ENCODE measurements around the gene MAGI1.

MAGI1 gene

DNA sequence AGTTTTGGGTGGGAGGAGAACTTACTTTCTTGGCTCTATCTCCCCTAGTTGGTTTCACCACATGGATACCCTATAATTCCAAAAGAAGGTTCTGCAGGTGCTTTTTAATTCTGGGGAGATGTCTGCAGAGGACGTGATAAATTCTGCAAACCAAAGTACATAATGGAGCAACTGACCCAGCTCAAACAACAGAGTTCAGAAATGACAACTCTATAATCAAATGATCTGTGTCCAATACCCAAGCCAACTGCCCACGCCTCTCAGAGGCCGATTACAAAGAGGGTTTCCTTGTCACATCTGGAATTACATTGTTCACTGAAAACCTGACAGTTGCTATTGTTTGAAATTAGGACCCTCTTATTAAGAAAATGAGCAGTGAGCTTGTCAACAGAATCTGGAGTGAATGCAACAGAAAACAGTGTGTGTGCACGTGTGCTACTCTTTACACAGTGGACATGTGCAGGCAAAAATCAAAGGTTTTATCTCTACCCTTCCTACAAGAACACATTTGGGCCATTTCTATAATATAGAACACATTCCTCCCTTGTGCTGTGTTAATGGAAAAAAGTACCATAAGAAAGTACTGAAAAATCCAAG, 593.0 kb downstream of the MAGI1 start:
- TF ChIP-seq SP1 (IDR thresholded peaks at IDR 0.05), result no peak
- TF ChIP-seq TARDBP (IDR thresholded peaks at IDR 0.05), result no peak
- TF ChIP-seq HDGF (IDR thresholded peaks at IDR 0.05; ENCODE audit: borderline replicate concordance), result no peak
- no peak for TF ChIP-seq NFRKB (IDR thresholded peaks at IDR 0.05)
- no peak for TF ChIP-seq ZNF384 (IDR thresholded peaks at IDR 0.05)
- TF ChIP-seq BHLHE40 (IDR thresholded peaks at IDR 0.05; ENCODE audit: borderline replicate concordance), result no peak
- POLR2A ChIA-PET, result no interaction called here
- no peak for DNase-seq (ENCODE audit: extremely low spot score)
- CTCF ChIA-PET, result no interaction called here

DNA sequence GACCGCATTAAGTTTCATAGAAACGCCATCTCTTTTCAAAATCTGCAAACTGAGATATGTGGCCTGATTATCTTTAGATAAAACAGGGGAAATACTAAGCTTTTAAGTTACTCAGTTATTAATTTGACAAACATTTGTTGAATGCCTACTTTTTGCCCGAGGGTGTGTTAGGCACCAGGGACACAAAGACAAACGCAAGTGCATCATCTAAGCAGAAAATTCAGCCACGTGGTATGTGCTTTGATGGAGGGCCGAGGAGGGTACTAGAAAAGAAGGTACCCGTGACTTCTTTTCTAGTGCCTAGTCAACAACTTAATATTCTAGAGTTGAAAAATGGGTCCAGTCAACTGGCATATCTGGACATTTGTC, 594.3 kb downstream of the MAGI1 start:
- DNase-seq (ENCODE audit: extremely low spot score), result no peak
- ChIA-PET POLR2A (no interaction called here), CTCF (interaction anchor here (0.7 kb wide), 1 partner anchor 241 kb away, joined by 3 read pairs; no protein-coding TSS in a partner anchor)
- TF ChIP-seq FOXA1 (IDR thresholded peaks at IDR 0.05) (no peak), BHLHE40 (IDR thresholded peaks at IDR 0.05; ENCODE audit: borderline replicate concordance) (no peak), LEF1 (IDR thresholded peaks at IDR 0.05; ENCODE audit: borderline replicate concordance) (no peak), FOXK2 (IDR thresholded peaks at IDR 0.05) (no peak), ZNF384 (IDR thresholded peaks at IDR 0.05) (no peak), FOXM1 (IDR thresholded peaks at IDR 0.05; ENCODE audit: borderline replicate concordance) (no peak), CTBP1 (IDR thresholded peaks at IDR 0.05; ENCODE audit: borderline replicate concordance) (no peak), ARNT (IDR thresholded peaks at IDR 0.05) (no peak), HDGF (IDR thresholded peaks at IDR 0.05; ENCODE audit: borderline replicate concordance) (no peak), NFRKB (IDR thresholded peaks at IDR 0.05) (no peak), ELF4 (IDR thresholded peaks at IDR 0.05) (no peak), SUZ12 (IDR thresholded peaks at IDR 0.05) (no peak), L3MBTL2 (conservative IDR thresholded peaks at IDR 0.05) (no peak), TARDBP (IDR thresholded peaks at IDR 0.05) (no peak), SP1 (IDR thresholded peaks at IDR 0.05) (no peak)
- TF ChIP-seq, protein P1, sequence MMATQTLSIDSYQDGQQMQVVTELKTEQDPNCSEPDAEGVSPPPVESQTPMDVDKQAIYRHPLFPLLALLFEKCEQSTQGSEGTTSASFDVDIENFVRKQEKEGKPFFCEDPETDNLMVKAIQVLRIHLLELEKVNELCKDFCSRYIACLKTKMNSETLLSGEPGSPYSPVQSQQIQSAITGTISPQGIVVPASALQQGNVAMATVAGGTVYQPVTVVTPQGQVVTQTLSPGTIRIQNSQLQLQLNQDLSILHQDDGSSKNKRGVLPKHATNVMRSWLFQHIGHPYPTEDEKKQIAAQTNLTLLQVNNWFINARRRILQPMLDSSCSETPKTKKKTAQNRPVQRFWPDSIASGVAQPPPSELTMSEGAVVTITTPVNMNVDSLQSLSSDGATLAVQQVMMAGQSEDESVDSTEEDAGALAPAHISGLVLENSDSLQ (IDR thresholded peaks at IDR 0.05), result no peak

DNA sequence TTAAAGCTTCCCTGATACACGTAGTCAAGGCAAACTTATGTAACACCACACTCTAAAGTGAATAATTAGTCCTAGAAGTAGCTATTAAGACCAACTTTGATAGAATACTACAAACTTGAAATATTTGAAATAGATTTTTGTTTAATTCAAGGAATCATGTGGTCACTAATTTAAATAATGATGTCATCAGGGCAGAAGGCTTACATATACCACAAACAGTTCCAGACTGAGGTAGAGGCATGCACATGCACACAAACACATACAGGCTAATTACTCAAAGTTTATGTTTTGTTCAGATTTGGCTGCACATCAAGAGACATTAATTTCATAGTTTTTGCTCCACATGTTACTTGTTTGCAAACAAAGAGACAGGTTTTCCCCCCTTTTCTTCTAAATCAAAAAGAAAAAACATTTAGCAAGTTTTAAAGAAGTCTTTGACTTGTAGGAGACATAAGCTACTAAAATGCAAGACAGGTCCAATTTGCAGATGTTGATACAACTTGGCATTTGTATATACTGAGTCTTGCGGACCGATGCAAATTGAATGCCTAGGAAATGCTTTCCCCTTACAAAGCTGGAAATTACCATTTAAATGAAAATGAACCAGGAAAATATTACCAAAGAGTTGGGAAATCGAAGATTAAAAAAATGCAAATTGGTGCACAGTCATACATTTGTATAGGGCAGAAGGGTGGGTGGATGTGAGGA, 594.8 kb downstream of the MAGI1 start:
- no peak for DNase-seq (ENCODE audit: extremely low spot score)
- POLR2A ChIA-PET, result no interaction called here
- TF ChIP-seq HDGF (IDR thresholded peaks at IDR 0.05; ENCODE audit: borderline replicate concordance) (no peak), TARDBP (IDR thresholded peaks at IDR 0.05) (no peak), FOXK2 (IDR thresholded peaks at IDR 0.05) (no peak), NFRKB (IDR thresholded peaks at IDR 0.05) (no peak)
- CTCF ChIA-PET, result interaction anchor here (0.7 kb wide), 1 partner anchor 241 kb away, joined by 3 read pairs; no protein-coding TSS in a partner anchor

DNA sequence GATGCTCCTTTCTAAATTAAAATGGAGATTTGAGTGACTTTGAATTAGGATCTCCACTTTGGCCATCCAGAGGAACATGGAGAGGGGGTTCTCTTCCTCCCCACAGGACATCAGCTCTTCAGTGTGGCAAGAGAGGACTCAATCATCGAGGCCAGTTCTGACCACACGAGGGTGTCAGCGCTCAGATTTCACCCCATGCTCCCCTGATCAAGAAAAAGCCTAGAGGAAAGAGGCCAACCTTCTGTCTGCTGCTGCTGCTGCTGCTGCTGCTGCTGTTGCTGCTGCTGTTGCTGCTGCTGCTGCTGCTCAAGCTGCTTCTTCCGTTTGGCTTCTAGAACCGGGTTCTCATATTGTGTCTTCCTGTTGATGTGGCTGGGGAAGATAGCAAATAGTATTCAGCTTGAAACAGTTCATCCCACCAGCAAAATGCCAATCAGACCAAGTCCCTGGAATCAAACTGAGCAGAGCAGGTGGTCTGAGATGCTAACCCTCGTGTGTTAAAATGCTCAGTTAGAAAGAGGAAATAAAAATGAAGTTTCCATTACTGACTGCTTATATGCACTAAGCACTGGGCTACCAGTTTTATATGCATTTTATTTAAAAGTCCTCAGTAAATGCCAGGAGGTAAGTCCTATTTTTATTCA, 599.0 kb downstream of the MAGI1 start:
- POLR2A ChIA-PET, result no interaction called here
- CTCF ChIA-PET, result interaction anchor here (0.6 to 3.0 kb wide), 7 partner anchors 14 to 909 kb away, joined by 3 to 19 read pairs (median 5); no protein-coding TSS in a partner anchor
- DNase-seq (ENCODE audit: extremely low spot score), result peak; percentile 61

DNA sequence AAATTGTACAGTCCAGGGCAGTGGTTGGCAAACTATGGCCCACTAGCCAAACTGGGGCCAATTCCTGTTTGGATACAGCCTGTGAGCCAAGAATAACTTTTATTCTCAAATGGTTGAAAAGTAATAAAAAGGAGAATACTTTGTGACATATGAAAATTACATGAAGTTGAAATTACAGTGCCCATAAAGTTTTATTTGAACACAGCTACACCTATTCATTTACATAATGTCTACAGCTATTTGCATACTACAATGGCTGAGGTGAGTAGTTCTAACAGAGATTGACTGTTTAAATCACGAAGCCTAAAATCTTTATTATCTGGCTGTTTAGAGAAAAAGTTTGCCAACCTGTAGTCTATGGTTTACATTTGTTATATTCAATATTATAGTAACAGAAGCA, 600.1 kb downstream of the MAGI1 start:
- TF ChIP-seq ELF4 (IDR thresholded peaks at IDR 0.05), result no peak
- ChIA-PET CTCF (interaction anchor here (0.6 to 3.0 kb wide), 3 partner anchors 25 to 908 kb away, joined by 3 to 19 read pairs (median 5); no protein-coding TSS in a partner anchor), POLR2A (no interaction called here)

More for the DNA sequence above, 599.0 kb downstream of the MAGI1 start:
- TF ChIP-seq FOXM1 (IDR thresholded peaks at IDR 0.05; ENCODE audit: borderline replicate concordance), result no peak
- TF ChIP-seq BHLHE40 (IDR thresholded peaks at IDR 0.05; ENCODE audit: borderline replicate concordance), result no peak
- TF ChIP-seq L3MBTL2 (conservative IDR thresholded peaks at IDR 0.05), result no peak
- TF ChIP-seq FOXA1 (IDR thresholded peaks at IDR 0.05), result no peak
- TF ChIP-seq CTBP1 (IDR thresholded peaks at IDR 0.05; ENCODE audit: borderline replicate concordance), result no peak
- TF ChIP-seq SUZ12 (IDR thresholded peaks at IDR 0.05), result no peak
- TF ChIP-seq FOXK2 (IDR thresholded peaks at IDR 0.05), result no peak
- TF ChIP-seq, protein P1 (IDR thresholded peaks at IDR 0.05), result no peak

DNA sequence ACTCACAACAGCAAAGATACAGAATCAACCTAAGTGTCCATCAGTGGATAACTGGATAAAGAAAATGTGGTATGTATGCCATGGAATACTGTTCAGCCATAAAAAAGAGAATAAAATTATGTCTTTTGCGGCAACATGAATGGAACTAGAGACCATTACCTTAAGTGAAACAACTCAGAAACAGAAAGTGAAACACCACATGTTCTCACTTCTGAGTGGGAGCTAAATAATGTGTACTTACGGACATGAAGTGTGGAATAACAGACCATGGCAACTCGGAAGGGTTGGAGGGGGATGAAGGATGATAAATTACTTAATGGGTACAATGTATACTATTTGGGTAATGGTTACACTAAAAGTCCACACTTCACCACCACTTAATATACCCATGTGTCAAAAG, 600.6 kb downstream of the MAGI1 start:
- TF ChIP-seq L3MBTL2 (conservative IDR thresholded peaks at IDR 0.05) (no peak), FOXA1 (IDR thresholded peaks at IDR 0.05) (no peak), FOXM1 (IDR thresholded peaks at IDR 0.05; ENCODE audit: borderline replicate concordance) (no peak), ARNT (IDR thresholded peaks at IDR 0.05) (no peak), CTBP1 (IDR thresholded peaks at IDR 0.05; ENCODE audit: borderline replicate concordance) (no peak), NFRKB (IDR thresholded peaks at IDR 0.05) (no peak), ELF4 (IDR thresholded peaks at IDR 0.05) (no peak), BHLHE40 (IDR thresholded peaks at IDR 0.05; ENCODE audit: borderline replicate concordance) (no peak), ZNF384 (IDR thresholded peaks at IDR 0.05) (no peak), FOXK2 (IDR thresholded peaks at IDR 0.05) (no peak)
- ChIA-PET POLR2A (no interaction called here), CTCF (interaction anchor here (0.6 to 3.0 kb wide), 2 partner anchors 25 to 236 kb away, joined by 3 to 19 read pairs; no protein-coding TSS in a partner anchor)
- DNase-seq (ENCODE audit: extremely low spot score), result no peak

More for the DNA sequence above, 600.1 kb downstream of the MAGI1 start:
- DNase-seq (ENCODE audit: extremely low spot score), result no peak

DNA sequence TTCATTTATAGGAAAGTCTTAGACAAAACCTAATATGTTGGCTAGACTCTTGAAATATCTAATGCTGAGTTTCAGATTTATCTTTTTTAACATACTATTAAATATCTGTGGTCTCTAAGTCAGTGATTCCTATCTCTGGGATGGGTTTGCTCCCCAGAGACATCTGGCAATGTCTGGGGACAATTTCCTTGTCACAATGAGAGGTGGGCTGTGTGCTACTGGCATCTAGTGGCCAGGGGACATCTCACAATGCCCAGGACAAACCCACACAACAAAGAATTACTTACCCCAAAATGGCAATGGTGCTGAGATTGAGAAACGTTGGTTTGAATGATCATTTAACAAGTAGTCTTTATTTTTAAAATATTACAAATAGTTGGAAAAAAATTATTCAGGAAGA, 602.1 kb downstream of the MAGI1 start:
- CTCF ChIA-PET, result interaction anchor here (0.7 to 1.0 kb wide), 2 partner anchors 15 to 906 kb away, joined by 3 to 4 read pairs; no protein-coding TSS in a partner anchor
- POLR2A ChIA-PET, result no interaction called here
- peak; percentile 16 for DNase-seq (ENCODE audit: extremely low spot score)
- TF ChIP-seq FOXA1 (IDR thresholded peaks at IDR 0.05) (no peak), HDGF (IDR thresholded peaks at IDR 0.05; ENCODE audit: borderline replicate concordance) (no peak), NFRKB (IDR thresholded peaks at IDR 0.05) (no peak), CTBP1 (IDR thresholded peaks at IDR 0.05; ENCODE audit: borderline replicate concordance) (no peak), ZNF384 (IDR thresholded peaks at IDR 0.05) (no peak), L3MBTL2 (conservative IDR thresholded peaks at IDR 0.05) (no peak), LEF1 (IDR thresholded peaks at IDR 0.05; ENCODE audit: borderline replicate concordance) (no peak), ELF4 (IDR thresholded peaks at IDR 0.05) (no peak)
- TF ChIP-seq, protein P1 (IDR thresholded peaks at IDR 0.05), result no peak

Data from HEK293T (cell line).